NCI-H1694 (cell line): ENCODE data around the gene VANGL2.

Experiments
- DNase-seq: peaks from one replicate; lab custom pipeline; 2025; lab: John Stamatoyannopoulos, UW

The VANGL2 gene

GRCh38 chr1:160400223-160400645 lies at the start of gene VANGL2:
TSS of gene VANGL2 (plus strand) at chr1:160400564. CDS start at chr1:160415838, 15,274 bp downstream.
- DNase-seq: no peak

- DNase-seq: no peak
These were observed 48.7 kb upstream of the VANGL2 start for GRCh38 chr1:160351629-160352028.

DNA sequence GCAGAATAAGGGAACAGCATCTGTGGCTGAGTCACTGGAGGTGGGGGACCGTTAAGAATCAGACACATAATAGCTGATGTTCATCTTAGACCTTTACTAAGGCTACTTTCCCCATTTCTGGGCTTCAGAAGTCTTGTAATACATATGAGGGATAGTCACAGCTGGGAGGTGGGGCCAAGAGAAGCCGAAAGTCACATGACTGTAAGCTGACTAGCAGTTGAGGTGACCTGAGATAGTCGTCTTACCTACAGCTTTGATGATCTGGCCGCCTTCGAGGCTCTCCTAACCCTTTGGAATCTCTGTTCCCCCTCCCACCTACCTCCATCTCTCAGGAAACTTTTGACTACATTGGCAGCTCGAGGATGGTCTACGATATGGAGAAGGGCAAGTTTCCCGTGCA lies 47.8 kb upstream of the VANGL2 start:
- DNase-seq: no peak

GRCh38 chr1:160353223-160353622 lies 47.1 kb upstream of the VANGL2 start:
- no peak for DNase-seq

DNA sequence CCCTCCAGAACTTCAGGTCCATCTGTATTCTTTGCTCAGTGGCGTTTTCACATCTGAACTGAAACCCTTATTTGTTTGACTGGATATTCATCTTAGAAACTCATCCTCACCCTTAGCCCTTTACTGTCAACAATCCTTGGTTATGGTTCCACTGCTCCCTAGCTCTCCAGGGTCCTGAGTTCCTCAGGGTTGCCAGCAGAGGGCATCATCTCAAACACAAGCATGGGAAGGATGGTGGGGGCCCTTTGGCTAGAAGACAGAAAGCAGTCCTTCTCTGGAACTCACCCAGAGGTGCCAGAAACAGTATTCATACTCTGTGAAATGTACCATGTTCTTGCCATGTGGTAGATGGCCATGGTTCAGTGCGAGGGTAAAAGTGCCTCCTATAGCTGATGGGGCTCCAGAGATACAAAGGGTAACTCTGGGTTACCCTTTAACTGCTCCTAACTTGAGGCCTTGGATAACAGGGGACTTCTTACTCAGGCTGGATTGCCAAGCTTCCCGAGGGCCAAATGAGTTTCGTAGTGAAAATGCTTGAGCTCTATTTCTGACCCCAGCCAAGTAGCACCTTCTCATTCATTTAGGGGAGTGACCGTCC lies 45.9 kb upstream of the VANGL2 start:
- no peak for DNase-seq

- no peak for DNase-seq
These were observed 42.9 kb upstream of the VANGL2 start for GRCh38 chr1:160357286-160358002.

DNA sequence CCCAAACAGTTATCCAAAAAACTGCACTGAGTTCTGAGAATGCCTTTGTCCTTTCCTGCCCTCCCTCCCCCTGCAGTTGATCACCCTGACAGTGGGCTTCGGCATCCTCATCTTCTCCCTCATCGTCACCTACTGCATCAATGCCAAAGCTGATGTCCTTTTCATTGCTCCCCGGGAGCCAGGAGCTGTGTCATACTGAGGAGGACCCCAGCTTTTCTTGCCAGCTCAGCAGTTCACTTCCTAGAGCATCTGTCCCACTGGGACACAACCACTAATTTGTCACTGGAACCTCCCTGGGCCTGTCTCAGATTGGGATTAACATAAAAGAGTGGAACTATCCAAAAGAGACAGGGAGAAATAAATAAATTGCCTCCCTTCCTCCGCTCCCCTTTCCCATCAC lies 42.3 kb upstream of the VANGL2 start:
- DNase-seq: no peak

- DNase-seq: no peak
These were observed 40.7 kb upstream of the VANGL2 start for GRCh38 chr1:160359559-160360226.

- no peak for DNase-seq
These were observed 40.1 kb upstream of the VANGL2 start for GRCh38 chr1:160360227-160360695.

DNA sequence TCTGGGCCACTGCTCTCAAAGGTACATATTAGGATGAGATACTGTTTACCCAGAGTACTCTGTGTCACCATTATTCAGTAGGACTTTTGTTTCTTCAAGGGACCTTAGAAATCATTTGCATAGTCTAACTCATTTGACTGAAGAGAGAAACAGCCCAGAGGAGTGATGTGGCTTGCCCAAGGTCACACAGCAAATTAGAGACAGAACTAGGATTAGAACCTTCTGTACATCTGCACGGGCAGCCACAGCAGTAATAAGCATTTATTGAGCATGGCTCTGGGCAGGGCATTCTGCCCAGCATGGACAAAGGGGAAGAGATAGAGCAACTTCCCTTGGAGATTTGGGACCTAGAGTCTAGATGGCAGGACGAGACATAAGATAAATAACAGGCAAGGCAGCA lies 39.2 kb upstream of the VANGL2 start:
- DNase-seq: no peak

GRCh38 chr1:160361814-160362167 lies 38.6 kb upstream of the VANGL2 start:
- no peak for DNase-seq

DNA sequence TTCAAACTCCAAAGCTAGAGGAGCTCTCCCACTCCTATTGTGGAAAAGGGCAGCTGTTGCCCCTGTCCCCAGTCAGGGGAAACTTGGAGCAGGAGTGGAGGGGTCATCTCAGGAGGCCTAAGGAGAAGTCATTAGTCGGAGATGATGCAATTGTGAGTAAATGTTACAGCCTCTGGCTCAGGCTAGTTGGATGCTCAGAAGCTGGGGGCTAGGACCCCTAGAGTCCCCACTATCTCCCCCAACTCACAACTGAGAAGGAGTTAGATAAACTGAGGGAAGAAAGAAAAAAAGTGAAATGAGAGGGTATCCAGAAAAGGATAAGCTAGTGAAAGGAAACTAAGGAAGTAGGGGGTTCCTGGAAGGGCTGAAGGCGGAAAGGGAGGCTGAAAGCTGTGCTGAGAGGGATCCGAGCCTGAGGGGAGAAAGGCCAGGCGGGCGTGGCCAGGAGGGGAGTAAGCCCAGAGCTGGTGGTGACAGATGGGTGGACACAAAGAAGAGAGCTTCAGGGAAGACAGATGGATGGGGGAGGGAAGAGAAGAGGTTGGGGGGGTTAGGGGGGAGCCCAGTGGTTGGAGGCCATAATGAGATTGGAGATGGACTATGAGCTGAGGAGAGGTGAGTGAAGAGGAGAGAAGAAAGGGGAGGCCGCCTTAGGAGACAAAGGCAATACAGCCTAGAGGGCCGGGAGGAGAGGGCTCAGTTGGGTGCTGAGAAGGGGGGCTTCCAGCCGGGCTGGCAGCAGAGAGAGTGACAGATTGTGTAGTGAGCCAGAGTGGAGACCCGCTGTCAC lies 38.0 kb upstream of the VANGL2 start:
- no peak for DNase-seq

DNA sequence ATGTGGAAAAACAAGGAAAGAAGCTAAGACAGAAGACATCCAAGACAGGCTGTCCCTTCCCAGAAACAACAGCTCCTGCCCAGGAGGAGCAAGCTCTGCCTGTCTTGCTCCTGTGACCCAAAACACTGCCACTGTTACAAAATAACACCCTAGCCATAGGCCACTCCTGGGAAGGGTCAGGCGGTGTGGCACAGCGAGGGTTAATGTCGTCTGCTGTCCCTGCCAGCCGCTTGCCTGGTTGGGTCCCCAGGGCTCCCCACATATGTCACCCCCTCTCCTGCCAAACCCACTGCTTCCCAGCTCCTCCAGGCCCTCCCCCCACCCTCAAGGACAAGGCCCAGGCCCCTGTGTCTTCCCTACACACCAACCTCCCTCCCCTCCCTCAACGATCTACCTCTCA lies 37.4 kb upstream of the VANGL2 start:
- no peak for DNase-seq

- DNase-seq: no peak
These were observed 36.2 kb upstream of the VANGL2 start for GRCh38 chr1:160363951-160364735.

GRCh38 chr1:160365325-160365724 lies 35.0 kb upstream of the VANGL2 start:
- DNase-seq: no peak

DNA sequence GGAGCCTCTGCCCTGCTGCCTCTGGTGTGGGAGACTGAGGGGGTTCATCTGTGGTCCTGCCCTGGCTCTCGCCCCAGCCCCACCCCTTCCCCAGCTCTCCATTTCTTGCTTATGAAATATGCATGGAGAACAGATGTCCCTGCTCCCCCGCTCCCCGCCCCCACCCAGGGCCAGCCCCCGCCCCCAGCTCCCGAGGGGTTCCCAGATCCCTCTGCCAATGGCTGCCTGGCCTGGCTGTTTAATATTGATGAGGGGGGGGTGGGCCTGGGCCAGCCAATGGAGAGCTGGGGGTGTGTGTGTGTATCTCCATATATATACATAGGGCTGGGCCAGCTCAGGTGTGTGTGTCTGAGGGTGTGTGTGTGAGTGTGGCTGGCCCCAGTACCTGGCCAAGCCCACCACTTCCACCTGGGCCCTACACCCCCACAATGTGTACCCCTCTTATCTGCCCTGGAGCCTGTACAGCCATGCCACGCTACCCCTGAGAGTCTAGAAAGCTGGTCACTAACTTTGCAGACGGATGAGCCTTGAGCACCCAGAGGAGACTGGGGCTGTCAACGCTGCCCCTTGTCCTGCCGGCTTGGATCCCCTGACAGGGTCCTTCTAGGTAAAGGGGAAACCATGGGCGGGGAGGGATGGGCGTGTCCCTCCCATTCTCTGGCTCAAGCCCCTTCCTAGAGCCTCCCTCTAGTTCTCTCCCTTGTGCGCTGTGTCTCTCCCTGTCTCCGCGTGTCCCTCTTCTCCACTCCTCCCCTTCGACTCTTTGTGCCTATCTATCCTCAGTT lies 33.4 kb upstream of the VANGL2 start, which contains the start of gene NHLH1:
TSS of gene NHLH1 (plus strand) at position 341 of the 785 bp plus-strand sequence. CDS start 3,661 bp downstream, outside the sequence.
- no peak for DNase-seq

DNA sequence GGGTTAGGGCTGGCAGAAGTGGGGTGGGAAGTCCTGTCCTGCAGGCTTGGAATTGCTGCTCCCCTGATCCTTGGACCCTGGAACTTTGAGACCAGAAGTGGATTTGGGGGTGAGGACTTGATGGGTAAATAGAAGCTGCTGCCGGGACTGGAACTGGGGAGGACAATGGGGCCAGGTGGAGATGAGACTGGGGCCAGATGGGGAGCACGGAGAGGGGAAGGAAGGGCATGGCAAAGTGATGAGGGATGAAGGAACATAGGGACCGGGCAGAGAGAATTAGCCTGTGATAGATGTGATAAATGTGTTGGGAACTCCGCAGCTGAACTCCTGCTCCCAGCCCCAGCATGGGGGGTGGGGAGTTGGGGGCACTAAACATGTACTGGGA lies 32.9 kb upstream of the VANGL2 start:
- DNase-seq: no peak

- DNase-seq: no peak
These were observed 32.1 kb upstream of the VANGL2 start for GRCh38 chr1:160367934-160368923.

- no peak for DNase-seq
These were observed 31.3 kb upstream of the VANGL2 start for GRCh38 chr1:160369087-160369486.
